NCI-H1694 (cell line): ENCODE measurements around the gene ESRRA.
A peak's percentile ranks its signal among the peaks of the same experiment; 100 is the strongest.

Source experiments
- DNase-seq: peaks from one replicate; lab custom pipeline; 2025; lab: John Stamatoyannopoulos, UW

Gene ESRRA

GRCh38 chr11:64275031-64275800, 30.1 kb upstream of the ESRRA start:
- DNase-seq: no peak

- DNase-seq: no peak
Observed at GRCh38 chr11:64275841-64276240, 29.5 kb upstream of the ESRRA start.

- no peak for DNase-seq
Observed at GRCh38 chr11:64276653-64277431, 28.5 kb upstream of the ESRRA start.

- DNase-seq: no peak
Observed at GRCh38 chr11:64278576-64279190, 26.6 kb upstream of the ESRRA start.

GRCh38 chr11:64281957-64282770, 23.2 kb upstream of the ESRRA start:
- DNase-seq: no peak

GRCh38 chr11:64283092-64283491, 22.2 kb upstream of the ESRRA start:
- no peak for DNase-seq

GRCh38 chr11:64284048-64284961, 21.0 kb upstream of the ESRRA start, which contains the start of gene BAD:
Gene BAD, minus strand, starts transcription at chr11:64284665. Its CDS starts 297 bp downstream, at chr11:64284368.
- DNase-seq: peak; percentile 79

- DNase-seq: peak; percentile 45
Observed at GRCh38 chr11:64284962-64285884, 20.1 kb upstream of the ESRRA start, which contains the start of gene GPR137. Gene GPR137, plus strand, starts transcription at chr11:64285848. Its CDS starts 677 bp downstream, at chr11:64286525.

- peak; percentile 40 for DNase-seq
Observed at GRCh38 chr11:64285885-64286800, 19.2 kb upstream of the ESRRA start.

GRCh38 chr11:64286801-64287159, 18.5 kb upstream of the ESRRA start:
- DNase-seq: no peak

GRCh38 chr11:64287676-64288352, 17.5 kb upstream of the ESRRA start:
- DNase-seq: no peak

- no peak for DNase-seq
Observed at GRCh38 chr11:64288353-64288750, 17.0 kb upstream of the ESRRA start.

- no peak for DNase-seq
Observed at GRCh38 chr11:64289002-64289564, 16.2 kb upstream of the ESRRA start.

- no peak for DNase-seq
Observed at GRCh38 chr11:64290352-64291261, 14.7 kb upstream of the ESRRA start.

GRCh38 chr11:64291262-64291751, 14.0 kb upstream of the ESRRA start, which contains the start of gene KCNK4:
Gene KCNK4, plus strand, starts transcription at chr11:64291302. Its CDS starts 1,717 bp downstream, at chr11:64293019.
- DNase-seq: no peak

- no peak for DNase-seq
Observed at GRCh38 chr11:64291752-64292459, 13.4 kb upstream of the ESRRA start.
